ENCODE data around the gene SURF4.

SURF4 gene

GRCh38 chr9:133342570-133342969 is 33.3 kb downstream of the SURF4 start:
- no peak for DNase-seq (ENCODE audit: low read depth in 2 of 2)
- TF ChIP-seq CTCF (IDR thresholded peaks at IDR 0.05; ENCODE audit: low read depth, low read length): peak; percentile 30
- H3K4me3 ChIP-seq (replicated peaks in 1 of 2; ENCODE audit: low read depth in 2 of 2, low read length in 2 of 2): no peak overlapping the region

- peak; percentile 38 for TF ChIP-seq CTCF (IDR thresholded peaks at IDR 0.05; ENCODE audit: low read depth, low read length)
- DNase-seq (ENCODE audit: low read depth in 2 of 2): no peak
- no peak overlapping the region for H3K4me3 ChIP-seq (replicated peaks in 1 of 2; ENCODE audit: low read depth in 2 of 2, low read length in 2 of 2)
These were observed 33.8 kb downstream of the SURF4 start for GRCh38 chr9:133342069-133342406.

- no peak for TF ChIP-seq CTCF (IDR thresholded peaks at IDR 0.05; ENCODE audit: low read depth, low read length)
- DNase-seq (ENCODE audit: low read depth in 2 of 2): no peak
- no peak overlapping the region for H3K4me3 ChIP-seq (replicated peaks in 1 of 2; ENCODE audit: low read depth in 2 of 2, low read length in 2 of 2)
These were observed 34.3 kb downstream of the SURF4 start for GRCh38 chr9:133341369-133342068.

GRCh38 chr9:133340916-133341315 is 34.9 kb downstream of the SURF4 start:
- H3K4me3 ChIP-seq (replicated peaks in 1 of 2; ENCODE audit: low read depth in 2 of 2, low read length in 2 of 2): no peak overlapping the region
- no peak for TF ChIP-seq CTCF (IDR thresholded peaks at IDR 0.05; ENCODE audit: low read depth, low read length)
- DNase-seq (ENCODE audit: low read depth in 2 of 2): no peak

- DNase-seq (ENCODE audit: low read depth in 2 of 2): no peak
- TF ChIP-seq CTCF (IDR thresholded peaks at IDR 0.05; ENCODE audit: low read depth, low read length): no peak
- H3K4me3 ChIP-seq (replicated peaks in 1 of 2; ENCODE audit: low read depth in 2 of 2, low read length in 2 of 2): no peak overlapping the region
These were observed 35.6 kb downstream of the SURF4 start for GRCh38 chr9:133340256-133340655.

GRCh38 chr9:133339641-133340040 is 36.2 kb downstream of the SURF4 start:
- TF ChIP-seq CTCF (IDR thresholded peaks at IDR 0.05; ENCODE audit: low read depth, low read length): no peak

More at GRCh38 chr9:133339641-133340040, 36.2 kb downstream of the SURF4 start:
- no peak for DNase-seq (ENCODE audit: low read depth in 2 of 2)
- no peak overlapping the region for H3K4me3 ChIP-seq (replicated peaks in 1 of 2; ENCODE audit: low read depth in 2 of 2, low read length in 2 of 2)
